ENCODE results near the gene SHB.

The SHB gene

GRCh38 chr9:37880916-37881479 lies 188.0 kb downstream of the SHB start:
- no peaks in the 10 kb centered on the region for H3K36me3 ChIP-seq (replicated peaks; ENCODE audit: insufficient read depth, low read length)
- no peak for DNase-seq
- no peak for TF ChIP-seq CTCF (IDR thresholded peaks at IDR 0.05; ENCODE audit: low read length)
- TF ChIP-seq EZH2 (optimal IDR thresholded peaks at IDR 0.05; ENCODE audit: low read depth, low read length): no peak
- no peak for TF ChIP-seq EZH2phosphoT487 (IDR thresholded peaks at IDR 0.05; ENCODE audit: low read length)
- no peak overlapping the region for H3K4me2 ChIP-seq (ENCODE audit: low read depth, low read length)
- no peak overlapping the region for H3K27ac ChIP-seq (ENCODE audit: low read length)
- no peaks in the 10 kb centered on the region for H3K27me3 ChIP-seq (replicated peaks; ENCODE audit: insufficient read depth, low read length)
- no peaks in the 10 kb centered on the region for H3K4me1 ChIP-seq (ENCODE audit: low read length)
- H2AFZ ChIP-seq (ENCODE audit: low read length): no peak overlapping the region
- H3K79me2 ChIP-seq (ENCODE audit: low read length): peaks cover 12% of the 10 kb centered on the region
- no peaks in the 10 kb centered on the region for H3F3A ChIP-seq (ENCODE audit: insufficient read depth, low read length)
- H3K9ac ChIP-seq (ENCODE audit: low read length): no peak overlapping the region
- no peaks in the 10 kb centered on the region; the same call in 1 of the 2 replicates for H4K20me1 ChIP-seq (ENCODE audit: insufficient read depth, low read length)
- no peaks in the 10 kb centered on the region for H3K9me3 ChIP-seq (replicated peaks; ENCODE audit: insufficient read depth, low read length)
- no peak overlapping the region for H3K4me3 ChIP-seq (ENCODE audit: low read length)
- no peaks in the 10 kb centered on the region for H3K9me2 ChIP-seq (replicated peaks; ENCODE audit: insufficient read depth, low read length)

GRCh38 chr9:37876376-37876775 lies 192.7 kb downstream of the SHB start:
- Histone ChIP-seq H3K9me2 (replicated peaks; ENCODE audit: insufficient read depth, low read length) (no peaks in the 10 kb centered on the region), H3F3A (ENCODE audit: insufficient read depth, low read length) (no peaks in the 10 kb centered on the region), H3K9ac (ENCODE audit: low read length) (no peak overlapping the region), H3K79me2 (ENCODE audit: low read length) (no peaks in the 10 kb centered on the region), H3K36me3 (replicated peaks; ENCODE audit: insufficient read depth, low read length) (no peaks in the 10 kb centered on the region), H2AFZ (ENCODE audit: low read length) (no peak overlapping the region), H3K4me3 (ENCODE audit: low read length) (no peak overlapping the region), H4K20me1 (ENCODE audit: insufficient read depth, low read length) (no peaks in the 10 kb centered on the region), H3K27ac (ENCODE audit: low read length) (no peak overlapping the region), H3K4me2 (ENCODE audit: low read depth, low read length) (no peak overlapping the region), H3K4me1 (ENCODE audit: low read length) (no peaks in the 10 kb centered on the region), H3K27me3 (replicated peaks; ENCODE audit: insufficient read depth, low read length) (no peaks in the 10 kb centered on the region), H3K9me3 (replicated peaks; ENCODE audit: insufficient read depth, low read length) (no peaks in the 10 kb centered on the region)
- no peak for DNase-seq
- TF ChIP-seq CTCF (IDR thresholded peaks at IDR 0.05; ENCODE audit: low read length) (no peak), EZH2 (optimal IDR thresholded peaks at IDR 0.05; ENCODE audit: low read depth, low read length) (no peak), EZH2phosphoT487 (IDR thresholded peaks at IDR 0.05; ENCODE audit: low read length) (no peak)

GRCh38 chr9:37873955-37874354 lies 195.1 kb downstream of the SHB start:
- Histone ChIP-seq H3K9ac (ENCODE audit: low read length) (no peak overlapping the region), H3K9me3 (replicated peaks; ENCODE audit: insufficient read depth, low read length) (no peaks in the 10 kb centered on the region), H3F3A (ENCODE audit: insufficient read depth, low read length) (no peaks in the 10 kb centered on the region), H3K4me1 (ENCODE audit: low read length) (no peaks in the 10 kb centered on the region), H4K20me1 (ENCODE audit: insufficient read depth, low read length) (no peaks in the 10 kb centered on the region), H3K9me2 (replicated peaks; ENCODE audit: insufficient read depth, low read length) (no peaks in the 10 kb centered on the region), H3K79me2 (ENCODE audit: low read length) (no peaks in the 10 kb centered on the region), H2AFZ (ENCODE audit: low read length) (no peak overlapping the region), H3K4me2 (ENCODE audit: low read depth, low read length) (no peak overlapping the region), H3K4me3 (ENCODE audit: low read length) (no peak overlapping the region), H3K27me3 (replicated peaks; ENCODE audit: insufficient read depth, low read length) (no peaks in the 10 kb centered on the region), H3K27ac (ENCODE audit: low read length) (no peak overlapping the region), H3K36me3 (replicated peaks; ENCODE audit: insufficient read depth, low read length) (no peaks in the 10 kb centered on the region)
- no peak for TF ChIP-seq EZH2 (optimal IDR thresholded peaks at IDR 0.05; ENCODE audit: low read depth, low read length)
- DNase-seq: no peak

GRCh38 chr9:37870799-37871176 lies 198.2 kb downstream of the SHB start:
- no peaks in the 10 kb centered on the region for H3K36me3 ChIP-seq (replicated peaks; ENCODE audit: insufficient read depth, low read length)
- no peak overlapping the region for H3K4me2 ChIP-seq (ENCODE audit: low read depth, low read length)
- H3K4me3 ChIP-seq (ENCODE audit: low read length): no peak overlapping the region
- no peaks in the 10 kb centered on the region for H3K27me3 ChIP-seq (replicated peaks; ENCODE audit: insufficient read depth, low read length)
- no peak overlapping the region for H3K9ac ChIP-seq (ENCODE audit: low read length)
- no peaks in the 10 kb centered on the region for H3K79me2 ChIP-seq (ENCODE audit: low read length)
- no peak overlapping the region for H2AFZ ChIP-seq (ENCODE audit: low read length)
- TF ChIP-seq EZH2phosphoT487 (IDR thresholded peaks at IDR 0.05; ENCODE audit: low read length) (no peak), CTCF (IDR thresholded peaks at IDR 0.05; ENCODE audit: low read length) (no peak), EZH2 (optimal IDR thresholded peaks at IDR 0.05; ENCODE audit: low read depth, low read length) (no peak)
- no peaks in the 10 kb centered on the region for H3F3A ChIP-seq (ENCODE audit: insufficient read depth, low read length)
- DNase-seq: no peak
- H3K27ac ChIP-seq (ENCODE audit: low read length): no peak overlapping the region
- no peaks in the 10 kb centered on the region; the same call in 1 of the 2 replicates for H4K20me1 ChIP-seq (ENCODE audit: insufficient read depth, low read length)
- no peaks in the 10 kb centered on the region for H3K4me1 ChIP-seq (ENCODE audit: low read length)
- H3K9me2 ChIP-seq (replicated peaks; ENCODE audit: insufficient read depth, low read length): no peaks in the 10 kb centered on the region
- no peaks in the 10 kb centered on the region for H3K9me3 ChIP-seq (replicated peaks; ENCODE audit: insufficient read depth, low read length)
